Trophoblast cell (in vitro differentiated cells and primary cell): ENCODE results near the gene TOMM6.

Experiments
- DNase-seq, 2 donors: peaks; one replicate each; pipeline ENCODE4 v3.0.0-alpha.2; 2016
- H2AFZ ChIP-seq: 2 replicates; pipeline ENCODE4 v1.6.1; 2013; ENCODE audit warnings: low read length, moderate library complexity, mild to moderate bottlenecking; ENCODE audit not compliant: insufficient read depth, poor library complexity
- H2AK5ac ChIP-seq: 2 replicates; pipeline ENCODE4 v1.6.1; 2013; ENCODE audit warnings: mild to moderate bottlenecking, low read length
- H2BK120ac ChIP-seq: 2 replicates; pipeline ENCODE4 v1.6.1; 2013; ENCODE audit warnings: low read length, mild to moderate bottlenecking, moderate library complexity; ENCODE audit not compliant: insufficient read depth, poor library complexity
- H2BK12ac ChIP-seq: 2 replicates; pipeline ENCODE4 v1.6.1; 2013; ENCODE audit warnings: mild to moderate bottlenecking, low read length, moderate library complexity
- H2BK5ac ChIP-seq: 2 replicates; pipeline ENCODE4 v1.6.1; 2013; ENCODE audit warnings: low read length, low read depth, moderate library complexity, mild to moderate bottlenecking; ENCODE audit not compliant: poor library complexity
- H3K14ac ChIP-seq: 2 replicates; pipeline ENCODE4 v1.6.1; 2013; ENCODE audit warnings: mild to moderate bottlenecking, low read length
- H3K18ac ChIP-seq: 2 replicates; pipeline ENCODE4 v1.6.1; 2013; ENCODE audit warnings: mild to moderate bottlenecking, low read length
- H3K23ac ChIP-seq: 2 replicates; pipeline ENCODE4 v1.6.1; 2013; ENCODE audit warnings: low read length
- H3K27ac ChIP-seq: 2 replicates; pipeline ENCODE4 v1.5.1; 2013; ENCODE audit warnings: low read depth, mild to moderate bottlenecking, inconsistent platforms, low read length, moderate library complexity
- H3K27me3 ChIP-seq: 2 replicates; pipeline ENCODE4 v1.6.1; 2013; ENCODE audit warnings: inconsistent platforms, mild to moderate bottlenecking, low read length, moderate library complexity; ENCODE audit not compliant: insufficient read depth
- H3K36me3 ChIP-seq, 2 experiments: 1 replicate in 1 of 2; 2 replicates in 1 of 2; pipeline ENCODE4 v1.6.1; 2013; ENCODE audit warnings: low read length in 2 of 2, mild to moderate bottlenecking in 2 of 2, moderate library complexity in 1 of 2; ENCODE audit not compliant: insufficient read depth in 2 of 2, control insufficient read depth in 1 of 2
- H3K4ac ChIP-seq: 2 replicates; pipeline ENCODE4 v1.6.1; 2013; ENCODE audit warnings: low read depth, mild to moderate bottlenecking, low read length, moderate library complexity
- H3K4me1 ChIP-seq, 2 experiments: 1 replicate in 1 of 2; 2 replicates in 1 of 2; pipeline ENCODE4 v1.6.1; 2013; ENCODE audit warnings: low read length in 2 of 2, mild to moderate bottlenecking in 2 of 2, moderate library complexity in 1 of 2; ENCODE audit not compliant: insufficient read depth in 2 of 2, control insufficient read depth in 1 of 2
- H3K4me2 ChIP-seq: 2 replicates; pipeline ENCODE4 v1.6.1; 2013; ENCODE audit warnings: inconsistent platforms, mild to moderate bottlenecking, low read length, moderate library complexity
- H3K4me3 ChIP-seq: 2 replicates; pipeline ENCODE4 v1.5.1; 2013; ENCODE audit warnings: mild to moderate bottlenecking, low read depth, low read length, inconsistent platforms
- H3K79me1 ChIP-seq: one replicate; pipeline ENCODE4 v1.6.1; 2013; ENCODE audit warnings: low read length
- H3K79me2 ChIP-seq: 2 replicates; pipeline ENCODE4 v1.6.1; 2013; ENCODE audit warnings: low read length, mild to moderate bottlenecking; ENCODE audit not compliant: control insufficient read depth, insufficient read depth, poor library complexity
- H3K9ac ChIP-seq: 2 replicates; pipeline ENCODE4 v1.6.1; 2013; ENCODE audit warnings: mild to moderate bottlenecking, low read length
- H3K9me3 ChIP-seq: 2 replicates; pipeline ENCODE4 v1.6.1; 2013; ENCODE audit warnings: low read depth, mild to moderate bottlenecking, control low read depth, inconsistent platforms, low read length; ENCODE audit not compliant: insufficient read depth
- H4K12ac ChIP-seq: 2 replicates; pipeline ENCODE4 v1.6.1; 2013; ENCODE audit warnings: low read depth, mild to moderate bottlenecking, low read length, moderate library complexity
- H4K8ac ChIP-seq: 2 replicates; pipeline ENCODE4 v1.6.1; 2013; ENCODE audit warnings: low read depth, mild to moderate bottlenecking, low read length, moderate library complexity
- H4K91ac ChIP-seq: one replicate; pipeline ENCODE4 v1.6.1; 2013; ENCODE audit warnings: low read depth, mild to moderate bottlenecking, low read length, moderate library complexity
- WGBS: extraction: QIAGEN DNeasy Blood & Tissue Kit; methylation state at CpG from one replicate; pipeline ENCODE4 v1.1.7; 2013; ENCODE audit warnings: missing lambda C conversion rate; ENCODE audit not compliant: insufficient read length, insufficient coverage; ENCODE audit errors: extremely low coverage; 5-methylcytosine and 5-hydroxymethylcytosine counted together

The TOMM6 gene

GRCh38 chr6:41771058-41771983 is 16.2 kb upstream of the TOMM6 start:
- H2AFZ ChIP-seq = no peak overlapping the region
- no peak for DNase-seq
- no peak overlapping the region for H4K12ac ChIP-seq
- H2BK5ac ChIP-seq = no peak overlapping the region
- H3K79me2 ChIP-seq = peaks cover 4% of the 10 kb centered on the region
- no peak overlapping the region for H4K91ac ChIP-seq
- H2BK12ac ChIP-seq = no peak overlapping the region
- no peak overlapping the region for H3K27ac ChIP-seq
- no peak overlapping the region for H4K8ac ChIP-seq
- H3K4me3 ChIP-seq = no peak overlapping the region
- no peak overlapping the region for H3K4me2 ChIP-seq
- H3K9me3 ChIP-seq = no peaks in the 10 kb centered on the region
- WGBS = no CpG with 5 or more reads among the region's 29 CpGs
- no peak overlapping the region for H3K14ac ChIP-seq
- no peak overlapping the region for H3K4ac ChIP-seq
- H2AK5ac ChIP-seq = no peak overlapping the region
- peaks cover 21% of the 10 kb centered on the region for H3K79me1 ChIP-seq
- H3K18ac ChIP-seq = no peak overlapping the region
- H3K36me3 ChIP-seq = peaks cover 29 to 38% of the 10 kb centered on the region in 2 experiments
- H3K9ac ChIP-seq = no peak overlapping the region
- no peaks in the 10 kb centered on the region for H3K27me3 ChIP-seq
- no peak overlapping the region for H3K23ac ChIP-seq
- peaks cover 25 to 29% of the 10 kb centered on the region in 2 experiments for H3K4me1 ChIP-seq
- no peak overlapping the region for H2BK120ac ChIP-seq

GRCh38 chr6:41774841-41775240 is 12.7 kb upstream of the TOMM6 start:
- no CpG with 5 or more reads among the region's 3 CpGs for WGBS
- no peak overlapping the region for H4K12ac ChIP-seq
- H2BK120ac ChIP-seq = no peak overlapping the region

GRCh38 chr6:41775293-41775882 is 12.1 kb upstream of the TOMM6 start:
- Histone ChIP-seq H3K79me2 (no peaks in the 10 kb centered on the region), H3K9ac (no peak overlapping the region), H4K8ac (no peak overlapping the region), H2BK120ac (no peak overlapping the region), H3K4ac (no peak overlapping the region), H3K79me1 (peaks cover 2% of the 10 kb centered on the region), H3K18ac (no peak overlapping the region), H3K4me1 (peaks cover 2 to 6% of the 10 kb centered on the region in 2 experiments), H2BK5ac (no peak overlapping the region), H3K4me3 (peak overlapping the region; percentile 5), H2BK12ac (no peak overlapping the region), H4K12ac (no peak overlapping the region), H2AK5ac (peak overlapping the region; percentile 13), H3K14ac (no peak overlapping the region), H3K23ac (no peak overlapping the region), H3K27me3 (no peaks in the 10 kb centered on the region), H4K91ac (no peak overlapping the region), H2AFZ (no peak overlapping the region), H3K4me2 (no peak overlapping the region), H3K27ac (no peak overlapping the region), H3K9me3 (no peaks in the 10 kb centered on the region), H3K36me3 (peaks cover 30 to 41% of the 10 kb centered on the region in 2 experiments)
- WGBS = no CpG with 5 or more reads among the region's 13 CpGs
- no peak for DNase-seq

More at GRCh38 chr6:41774841-41775240, 12.7 kb upstream of the TOMM6 start:
- Histone ChIP-seq H3K4me2 (no peak overlapping the region), H2BK12ac (no peak overlapping the region), H2AFZ (no peak overlapping the region), H3K4me1 (peaks cover 2 to 6% of the 10 kb centered on the region in 2 experiments), H3K79me2 (no peaks in the 10 kb centered on the region), H3K4me3 (no peak overlapping the region), H3K27me3 (no peaks in the 10 kb centered on the region), H3K79me1 (peaks cover 2% of the 10 kb centered on the region), H4K91ac (no peak overlapping the region), H3K4ac (no peak overlapping the region), H4K8ac (no peak overlapping the region), H2AK5ac (no peak overlapping the region), H3K27ac (no peak overlapping the region), H3K9ac (no peak overlapping the region), H3K36me3 (peaks cover 33 to 42% of the 10 kb centered on the region in 2 experiments), H3K14ac (no peak overlapping the region), H2BK5ac (no peak overlapping the region), H3K18ac (no peak overlapping the region), H3K9me3 (no peaks in the 10 kb centered on the region), H3K23ac (no peak overlapping the region)
- no peak for DNase-seq

- no peak overlapping the region for H2AFZ ChIP-seq
- no peak overlapping the region for H3K4me2 ChIP-seq
- no peak overlapping the region for H3K4me3 ChIP-seq
- no peaks in the 10 kb centered on the region for H3K9me3 ChIP-seq
- H2AK5ac ChIP-seq = no peak overlapping the region
- H3K79me1 ChIP-seq = peaks cover 2% of the 10 kb centered on the region
- no peaks in the 10 kb centered on the region for H3K79me2 ChIP-seq
- no peak overlapping the region for H2BK120ac ChIP-seq
- H4K8ac ChIP-seq = no peak overlapping the region
- no peak overlapping the region for H3K4ac ChIP-seq
- H3K4me1 ChIP-seq = peaks cover 6 to 12% of the 10 kb centered on the region in 2 experiments
- no peak overlapping the region for H4K91ac ChIP-seq
- H3K36me3 ChIP-seq = peaks cover 13 to 20% of the 10 kb centered on the region in 2 experiments
- H3K27me3 ChIP-seq = no peaks in the 10 kb centered on the region
- H3K23ac ChIP-seq = no peak overlapping the region
- peak overlapping the region; percentile 19 for H3K18ac ChIP-seq
- no peak overlapping the region for H4K12ac ChIP-seq
- H3K27ac ChIP-seq = no peak overlapping the region
- no peak overlapping the region for H3K14ac ChIP-seq
- no peak overlapping the region for H2BK5ac ChIP-seq
- no peak for DNase-seq
- WGBS = no CpG with 5 or more reads among the region's 5 CpGs
- H3K9ac ChIP-seq = no peak overlapping the region
- H2BK12ac ChIP-seq = no peak overlapping the region
These were observed 9.8 kb upstream of the TOMM6 start for GRCh38 chr6:41777551-41778285.
